NCI-H187 treated with DMSO at 0.1 percent for 48 hours (cell line): ENCODE data around the gene MVB12B.

ENCODE experiments used
- DNase-seq: peaks from one replicate; lab custom pipeline; 2025; lab: John Stamatoyannopoulos, UW

The MVB12B gene

GRCh38 chr9:126363847-126364671 is 37.4 kb downstream of the MVB12B start:
- no peak for DNase-seq

GRCh38 chr9:126365780-126366179 is 39.2 kb downstream of the MVB12B start:
- DNase-seq, result no peak

GRCh38 chr9:126366366-126367011 is 39.9 kb downstream of the MVB12B start:
- DNase-seq, result no peak

- DNase-seq, result no peak
These were observed 40.5 kb downstream of the MVB12B start for GRCh38 chr9:126367139-126367538.

GRCh38 chr9:126367616-126368015 is 41.0 kb downstream of the MVB12B start:
- no peak for DNase-seq

GRCh38 chr9:126368020-126368419 is 41.4 kb downstream of the MVB12B start:
- no peak for DNase-seq

GRCh38 chr9:126371007-126371870 is 44.6 kb downstream of the MVB12B start:
- no peak for DNase-seq

- no peak for DNase-seq
These were observed 46.1 kb downstream of the MVB12B start for GRCh38 chr9:126372716-126373115.

GRCh38 chr9:126373241-126373640 is 46.6 kb downstream of the MVB12B start:
- DNase-seq, result peak; percentile 7

GRCh38 chr9:126374366-126374781 is 47.7 kb downstream of the MVB12B start:
- DNase-seq, result no peak

- DNase-seq, result no peak
These were observed 48.8 kb downstream of the MVB12B start for GRCh38 chr9:126375386-126375785.

- no peak for DNase-seq
These were observed 49.9 kb downstream of the MVB12B start for GRCh38 chr9:126376311-126377175.

GRCh38 chr9:126377176-126377509 is 50.5 kb downstream of the MVB12B start:
- no peak for DNase-seq

GRCh38 chr9:126377536-126377935 is 50.9 kb downstream of the MVB12B start:
- DNase-seq, result no peak

- no peak for DNase-seq
These were observed 52.1 kb downstream of the MVB12B start for GRCh38 chr9:126378761-126379160.

GRCh38 chr9:126379661-126380360 is 53.2 kb downstream of the MVB12B start:
- no peak for DNase-seq

GRCh38 chr9:126380447-126380846 is 53.8 kb downstream of the MVB12B start:
- no peak for DNase-seq

GRCh38 chr9:126381195-126381594 is 54.6 kb downstream of the MVB12B start:
- DNase-seq, result no peak

GRCh38 chr9:126383406-126384046 is 56.9 kb downstream of the MVB12B start:
- DNase-seq, result no peak

- DNase-seq, result no peak
These were observed 58.3 kb downstream of the MVB12B start for GRCh38 chr9:126384926-126385325.

- no peak for DNase-seq
These were observed 59.5 kb downstream of the MVB12B start for GRCh38 chr9:126386088-126386487.
